GM12864 (cell line): Measurements from ENCODE around the gene CHRM1.

Source experiments
- DNase-seq: peaks from one replicate; pipeline ENCODE4 v3.0.0-alpha.2; 2011; ENCODE audit warnings: low read depth
- H3K4me3 ChIP-seq: 2 replicates; pipeline ENCODE4 v1.5.1; 2011; ENCODE audit warnings: mild to moderate bottlenecking, low read depth, low read length, control low read depth
- TF ChIP-seq, protein P1 (sequence below): IDR thresholded peaks from 2 replicates; pipeline ENCODE4 v1.5.1; 2011; ENCODE audit warnings: low read depth, mild to moderate bottlenecking, moderate library complexity, low read length, control low read depth, inconsistent platforms; ENCODE audit errors: missing control alignments

CHRM1 gene

DNA sequence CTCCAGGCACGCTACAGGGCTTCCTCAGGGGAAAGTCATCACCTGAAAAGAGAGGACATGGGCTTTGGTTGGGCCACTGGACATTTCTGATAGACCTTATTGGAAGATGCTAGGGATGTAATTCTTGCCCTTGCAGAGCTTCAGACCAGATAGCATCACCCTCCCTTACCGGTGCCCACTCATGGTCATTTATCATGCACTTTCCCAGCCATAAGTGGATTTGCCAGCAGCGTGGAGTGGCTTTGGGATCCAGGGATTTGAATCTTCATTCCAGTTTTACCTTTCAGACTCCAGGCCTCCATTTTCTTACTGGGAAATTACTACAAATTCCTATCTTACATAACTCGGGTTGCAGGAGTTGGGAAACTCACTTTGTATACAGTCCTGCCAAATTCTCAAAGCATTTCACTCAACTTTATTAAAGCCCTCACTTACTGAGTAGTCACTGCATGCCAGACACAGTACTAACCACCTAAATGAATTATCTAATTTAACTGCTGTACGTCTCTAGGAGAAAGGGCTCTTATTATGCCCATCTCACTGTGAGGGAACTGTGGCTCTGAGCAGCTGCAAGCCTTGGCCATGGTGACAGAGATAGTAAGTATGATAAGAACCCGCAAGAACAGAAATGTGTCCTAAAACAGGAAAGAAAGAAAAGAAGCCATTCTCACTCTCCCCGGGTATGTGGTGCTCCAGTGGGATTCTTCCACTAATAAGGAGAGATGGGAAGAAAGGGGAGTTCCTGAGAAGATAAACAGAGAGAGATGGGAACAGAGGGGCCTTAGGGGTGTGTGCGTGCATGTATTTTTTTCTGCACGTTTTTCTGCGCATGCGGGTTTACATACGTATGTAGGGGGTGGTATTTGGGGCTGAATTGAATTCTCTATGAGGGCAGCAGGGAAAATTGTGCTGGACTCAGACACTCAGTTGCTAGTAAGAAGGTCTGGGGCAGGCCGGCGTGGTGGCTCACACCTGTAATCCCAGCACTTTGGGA is 9.7 kb downstream of the CHRM1 start:
- TF ChIP-seq, protein P1, sequence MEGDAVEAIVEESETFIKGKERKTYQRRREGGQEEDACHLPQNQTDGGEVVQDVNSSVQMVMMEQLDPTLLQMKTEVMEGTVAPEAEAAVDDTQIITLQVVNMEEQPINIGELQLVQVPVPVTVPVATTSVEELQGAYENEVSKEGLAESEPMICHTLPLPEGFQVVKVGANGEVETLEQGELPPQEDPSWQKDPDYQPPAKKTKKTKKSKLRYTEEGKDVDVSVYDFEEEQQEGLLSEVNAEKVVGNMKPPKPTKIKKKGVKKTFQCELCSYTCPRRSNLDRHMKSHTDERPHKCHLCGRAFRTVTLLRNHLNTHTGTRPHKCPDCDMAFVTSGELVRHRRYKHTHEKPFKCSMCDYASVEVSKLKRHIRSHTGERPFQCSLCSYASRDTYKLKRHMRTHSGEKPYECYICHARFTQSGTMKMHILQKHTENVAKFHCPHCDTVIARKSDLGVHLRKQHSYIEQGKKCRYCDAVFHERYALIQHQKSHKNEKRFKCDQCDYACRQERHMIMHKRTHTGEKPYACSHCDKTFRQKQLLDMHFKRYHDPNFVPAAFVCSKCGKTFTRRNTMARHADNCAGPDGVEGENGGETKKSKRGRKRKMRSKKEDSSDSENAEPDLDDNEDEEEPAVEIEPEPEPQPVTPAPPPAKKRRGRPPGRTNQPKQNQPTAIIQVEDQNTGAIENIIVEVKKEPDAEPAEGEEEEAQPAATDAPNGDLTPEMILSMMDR = no peak
- no peak overlapping the region for H3K4me3 ChIP-seq

DNA sequence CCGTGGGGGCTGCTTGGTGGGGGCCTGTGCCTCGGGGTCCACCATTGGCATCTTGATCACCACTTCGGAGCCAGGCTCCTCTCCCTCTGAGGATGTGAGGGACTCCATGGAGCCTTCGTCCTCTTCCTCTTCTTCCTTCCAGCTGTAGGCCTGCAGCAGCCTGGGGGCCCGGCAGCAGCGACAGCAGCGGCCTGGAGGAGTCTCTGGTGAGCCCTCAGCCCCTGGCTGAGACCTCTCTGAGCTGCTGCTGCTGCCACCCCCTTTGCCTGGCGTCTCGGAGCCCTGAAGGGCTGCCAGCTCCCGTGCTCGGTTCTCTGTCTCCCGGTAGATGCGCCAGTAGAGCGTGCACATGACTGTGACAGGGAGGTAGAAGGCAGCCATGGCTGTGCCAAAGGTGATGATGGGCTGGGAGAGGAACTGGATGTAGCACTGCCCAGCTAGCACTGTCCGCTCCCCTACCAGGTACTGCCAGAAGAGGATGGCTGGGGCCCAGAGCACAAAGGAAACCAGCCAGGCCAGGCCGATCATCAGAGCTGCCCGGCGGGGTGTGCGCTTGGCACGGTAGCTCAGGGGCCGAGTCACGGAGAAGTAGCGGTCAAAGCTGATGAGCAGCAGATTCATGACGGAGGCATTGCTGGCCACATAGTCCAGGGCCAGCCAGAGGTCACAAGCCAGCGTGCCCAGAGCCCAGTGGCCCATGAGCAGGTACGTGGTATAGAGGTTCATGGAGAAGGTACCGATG is 10.9 kb downstream of the CHRM1 start:
- TF ChIP-seq, protein P1 = no peak
- no peak for DNase-seq
- no peak overlapping the region for H3K4me3 ChIP-seq

More for the DNA sequence above, 9.7 kb downstream of the CHRM1 start:
- no peak for DNase-seq

DNA sequence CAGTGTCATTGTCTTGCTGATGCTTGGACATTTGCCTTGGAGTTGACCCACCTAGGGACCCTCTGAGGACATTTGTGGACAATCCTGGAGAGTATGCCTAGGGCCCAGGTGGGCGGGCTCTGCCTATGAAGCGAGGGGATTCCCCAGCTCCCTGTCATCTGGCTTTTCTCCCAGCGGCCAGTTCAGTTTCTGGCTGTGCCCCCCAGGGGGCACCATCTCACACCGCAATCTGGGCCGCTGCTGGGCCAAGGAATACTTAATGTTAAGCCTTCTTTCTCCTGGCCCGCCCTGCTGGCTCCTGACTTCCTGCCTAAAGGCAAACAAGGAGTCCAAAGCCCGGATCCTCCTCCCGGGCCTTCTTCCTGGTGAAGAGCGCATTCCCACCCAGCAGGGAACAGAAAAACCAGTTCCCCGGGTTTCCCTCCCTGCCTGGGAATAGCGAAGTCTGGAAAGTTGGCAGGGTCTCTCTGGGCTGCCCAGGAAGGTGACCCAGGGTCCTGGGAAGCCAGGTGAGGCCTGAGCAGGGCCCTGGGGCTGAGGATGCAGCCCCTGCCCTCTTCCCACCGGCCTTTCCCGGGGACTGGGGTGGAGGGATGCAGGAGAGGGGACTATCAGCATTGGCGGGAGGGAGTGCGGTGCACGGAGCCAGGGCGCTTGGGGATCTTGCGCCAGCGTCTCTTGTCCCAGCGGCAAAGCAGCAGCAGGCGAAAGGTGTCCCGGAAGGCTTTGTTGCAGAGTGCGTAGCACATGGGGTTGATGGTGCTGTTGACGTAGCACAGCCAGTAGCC is 11.9 kb downstream of the CHRM1 start:
- no peak overlapping the region for H3K4me3 ChIP-seq
- TF ChIP-seq, protein P1 = peak; percentile 42
- DNase-seq = no peak

DNA sequence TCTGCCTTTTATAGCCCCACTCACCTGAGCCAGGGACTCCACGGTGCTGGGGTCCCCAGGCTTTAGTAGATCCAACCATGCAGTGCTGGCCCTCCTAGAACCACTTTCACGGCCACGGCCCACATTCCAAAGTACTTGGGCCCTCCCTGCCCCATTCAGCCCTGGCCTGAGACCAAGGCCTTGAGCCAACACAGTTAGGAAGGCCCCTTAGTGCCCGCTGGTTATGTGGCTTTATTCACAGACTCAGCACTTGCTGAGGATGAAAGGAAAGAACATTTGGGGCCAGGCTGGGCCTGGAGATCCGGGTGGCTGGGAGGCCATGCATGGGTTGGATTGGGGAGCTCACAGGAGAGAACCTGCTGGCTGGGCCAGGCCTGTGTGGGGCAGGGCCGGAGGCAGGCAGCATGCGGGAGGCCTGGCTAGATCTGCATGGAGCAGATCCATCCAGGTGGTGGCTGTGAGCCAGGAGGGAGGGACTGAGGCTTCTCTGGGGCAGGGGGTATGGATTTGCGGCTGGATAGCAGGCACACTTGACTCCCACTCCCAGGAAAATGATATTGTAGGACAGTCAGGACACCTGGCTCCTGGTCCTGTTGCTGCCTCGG is 12.6 kb downstream of the CHRM1 start:
- DNase-seq = no peak
- TF ChIP-seq, protein P1 = no peak
- no peak overlapping the region for H3K4me3 ChIP-seq

DNA sequence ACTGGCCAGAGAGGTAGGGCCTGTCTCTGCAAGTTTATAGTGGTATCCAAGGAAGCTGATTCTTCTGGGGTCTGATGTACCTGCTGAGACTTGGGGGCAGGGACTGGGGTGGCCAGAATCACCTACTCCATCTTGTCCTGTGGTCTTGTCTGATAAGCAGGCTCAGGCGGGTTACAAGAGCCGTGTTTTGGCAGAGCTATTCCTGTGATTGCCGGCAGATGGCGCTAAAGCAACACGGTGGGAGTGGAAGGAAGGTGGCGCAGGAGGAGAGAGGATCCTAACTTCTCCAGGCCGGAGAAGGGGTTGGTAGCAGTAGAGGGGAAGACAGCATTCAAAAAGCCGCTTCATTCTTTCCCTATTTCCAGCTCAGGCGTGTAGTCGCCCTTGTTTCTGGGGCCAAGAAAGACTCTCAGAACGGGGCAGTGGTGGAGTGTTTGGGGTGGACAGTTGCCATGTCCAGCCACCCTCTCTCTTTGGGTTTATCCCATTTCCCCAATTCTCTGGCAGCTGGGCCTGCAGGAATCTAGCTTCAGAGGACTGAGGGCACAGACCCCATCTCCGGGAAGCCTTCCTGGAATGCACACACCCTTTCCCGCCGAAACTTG is 15.1 kb downstream of the CHRM1 start:
- DNase-seq = peak; percentile 46
- H3K4me3 ChIP-seq = no peak overlapping the region
- TF ChIP-seq, protein P1 = peak; percentile 99

DNA sequence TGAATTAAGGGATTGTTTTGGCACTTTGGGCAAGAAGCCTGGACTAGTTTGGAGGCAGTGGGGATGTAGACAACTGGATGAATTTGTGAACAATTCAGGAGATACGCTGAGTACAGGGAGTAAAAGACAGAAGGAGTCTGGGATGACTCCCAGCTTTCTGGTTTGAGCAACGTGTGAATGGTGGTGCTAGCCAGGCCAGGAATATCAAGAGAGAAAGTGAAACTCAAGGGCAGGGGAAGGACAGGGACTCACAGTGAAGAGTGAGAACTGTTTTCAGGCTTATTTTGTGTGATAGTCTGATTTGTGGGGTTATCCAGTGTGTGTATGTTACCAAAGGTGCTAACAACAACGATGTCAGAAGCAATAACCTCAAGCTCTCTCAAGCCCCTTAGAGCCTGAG is 15.9 kb downstream of the CHRM1 start:
- TF ChIP-seq, protein P1 = no peak
- DNase-seq = no peak
- H3K4me3 ChIP-seq = no peak overlapping the region
